WTC11 (cell line): ENCODE measurements around the gene LRRC38.

ENCODE experiments used
- CREB1 ChIP-seq: sonication (generic); formaldehyde crosslinking; IDR thresholded peaks from 2 replicates; pipeline ENCODE4 v1.8.0; 2023; ENCODE audit warnings: mild to moderate bottlenecking, missing genetic modification reagents
- MYBL2 ChIP-seq: sonication (generic); formaldehyde crosslinking; IDR thresholded peaks from 2 replicates; pipeline ENCODE4 v1.8.1; 2023; ENCODE audit warnings: mild to moderate bottlenecking, moderate library complexity, missing genetic modification reagents
- NR2C2 ChIP-seq: sonication (generic); formaldehyde crosslinking; IDR thresholded peaks from 2 replicates; pipeline ENCODE4 v1.8.0; 2022; ENCODE audit warnings: mild to moderate bottlenecking, missing genetic modification reagents
- TF ChIP-seq, protein P1 (sequence below): fragments of 200-600 bp; IDR thresholded peaks from 2 replicates; pipeline ENCODE4 v1.8.0; 2022; ENCODE audit warnings: antibody characterized with exemption
- TF ChIP-seq, protein P2 (sequence below): sonication (generic); formaldehyde crosslinking; IDR thresholded peaks from 2 replicates; pipeline ENCODE4 v1.8.0; 2022; ENCODE audit warnings: mild to moderate bottlenecking, missing genetic modification reagents

DNA sequence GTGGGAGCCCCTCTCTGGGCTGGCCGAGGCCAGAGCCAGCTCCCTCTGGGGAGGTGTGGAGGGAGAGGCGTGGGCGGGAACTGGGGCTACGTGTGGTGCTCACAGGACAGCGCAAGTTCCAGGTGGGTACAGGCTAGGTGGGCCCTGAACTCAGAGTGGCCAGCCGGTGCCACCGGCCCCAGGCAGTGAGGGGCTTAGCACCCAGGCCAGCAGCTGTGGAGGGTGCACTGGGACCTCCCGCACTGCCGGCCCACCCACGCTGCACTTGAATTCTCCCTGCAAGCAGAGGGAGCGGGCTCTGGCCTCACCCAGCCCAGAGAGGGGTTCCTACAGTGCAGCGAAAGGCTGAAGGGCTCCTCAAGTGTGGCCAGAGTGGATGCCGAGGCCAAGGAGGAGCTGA lies 83.3 kb downstream of the LRRC38 start:
- TF ChIP-seq NR2C2 (CRISPR knock-in tag) (no peak), MYBL2 (CRISPR knock-in tag) (no peak), CREB1 (no peak)
- TF ChIP-seq, protein P1, sequence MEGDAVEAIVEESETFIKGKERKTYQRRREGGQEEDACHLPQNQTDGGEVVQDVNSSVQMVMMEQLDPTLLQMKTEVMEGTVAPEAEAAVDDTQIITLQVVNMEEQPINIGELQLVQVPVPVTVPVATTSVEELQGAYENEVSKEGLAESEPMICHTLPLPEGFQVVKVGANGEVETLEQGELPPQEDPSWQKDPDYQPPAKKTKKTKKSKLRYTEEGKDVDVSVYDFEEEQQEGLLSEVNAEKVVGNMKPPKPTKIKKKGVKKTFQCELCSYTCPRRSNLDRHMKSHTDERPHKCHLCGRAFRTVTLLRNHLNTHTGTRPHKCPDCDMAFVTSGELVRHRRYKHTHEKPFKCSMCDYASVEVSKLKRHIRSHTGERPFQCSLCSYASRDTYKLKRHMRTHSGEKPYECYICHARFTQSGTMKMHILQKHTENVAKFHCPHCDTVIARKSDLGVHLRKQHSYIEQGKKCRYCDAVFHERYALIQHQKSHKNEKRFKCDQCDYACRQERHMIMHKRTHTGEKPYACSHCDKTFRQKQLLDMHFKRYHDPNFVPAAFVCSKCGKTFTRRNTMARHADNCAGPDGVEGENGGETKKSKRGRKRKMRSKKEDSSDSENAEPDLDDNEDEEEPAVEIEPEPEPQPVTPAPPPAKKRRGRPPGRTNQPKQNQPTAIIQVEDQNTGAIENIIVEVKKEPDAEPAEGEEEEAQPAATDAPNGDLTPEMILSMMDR: no peak
- TF ChIP-seq, protein P2, sequence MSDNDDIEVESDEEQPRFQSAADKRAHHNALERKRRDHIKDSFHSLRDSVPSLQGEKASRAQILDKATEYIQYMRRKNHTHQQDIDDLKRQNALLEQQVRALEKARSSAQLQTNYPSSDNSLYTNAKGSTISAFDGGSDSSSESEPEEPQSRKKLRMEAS: no peak
